ENCODE results near the gene SMAD7.

Gene SMAD7, protein sequence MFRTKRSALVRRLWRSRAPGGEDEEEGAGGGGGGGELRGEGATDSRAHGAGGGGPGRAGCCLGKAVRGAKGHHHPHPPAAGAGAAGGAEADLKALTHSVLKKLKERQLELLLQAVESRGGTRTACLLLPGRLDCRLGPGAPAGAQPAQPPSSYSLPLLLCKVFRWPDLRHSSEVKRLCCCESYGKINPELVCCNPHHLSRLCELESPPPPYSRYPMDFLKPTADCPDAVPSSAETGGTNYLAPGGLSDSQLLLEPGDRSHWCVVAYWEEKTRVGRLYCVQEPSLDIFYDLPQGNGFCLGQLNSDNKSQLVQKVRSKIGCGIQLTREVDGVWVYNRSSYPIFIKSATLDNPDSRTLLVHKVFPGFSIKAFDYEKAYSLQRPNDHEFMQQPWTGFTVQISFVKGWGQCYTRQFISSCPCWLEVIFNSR

GRCh38 chr18:48950536-48951447, at the start of gene SMAD7:
TSS of gene SMAD7 (minus strand) at chr18:48950965. CDS start at chr18:48950424, 541 bp downstream.
- DNase-seq (ENCODE audit: low spot score), result no peak

DNA sequence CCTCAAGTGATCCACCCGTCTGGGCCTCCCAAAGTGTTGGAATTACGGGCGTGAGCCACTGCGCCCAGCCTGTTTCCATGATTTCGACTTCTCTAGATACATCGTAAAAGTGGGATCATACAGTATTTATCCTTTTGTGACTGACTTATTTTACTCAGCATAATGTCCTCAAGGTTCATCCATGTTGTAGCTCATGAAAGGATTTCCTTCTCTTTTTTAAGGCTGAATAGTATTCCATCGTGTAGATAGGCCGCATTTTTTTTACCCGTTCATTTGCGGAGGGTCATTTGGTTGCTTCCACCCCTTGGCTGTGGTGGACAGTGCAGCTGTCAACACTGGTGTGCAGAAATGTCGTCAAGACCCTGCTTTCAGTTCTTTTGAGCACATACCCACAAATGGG, 48.8 kb upstream of the SMAD7 start:
- no peak for DNase-seq (ENCODE audit: low spot score)

DNA sequence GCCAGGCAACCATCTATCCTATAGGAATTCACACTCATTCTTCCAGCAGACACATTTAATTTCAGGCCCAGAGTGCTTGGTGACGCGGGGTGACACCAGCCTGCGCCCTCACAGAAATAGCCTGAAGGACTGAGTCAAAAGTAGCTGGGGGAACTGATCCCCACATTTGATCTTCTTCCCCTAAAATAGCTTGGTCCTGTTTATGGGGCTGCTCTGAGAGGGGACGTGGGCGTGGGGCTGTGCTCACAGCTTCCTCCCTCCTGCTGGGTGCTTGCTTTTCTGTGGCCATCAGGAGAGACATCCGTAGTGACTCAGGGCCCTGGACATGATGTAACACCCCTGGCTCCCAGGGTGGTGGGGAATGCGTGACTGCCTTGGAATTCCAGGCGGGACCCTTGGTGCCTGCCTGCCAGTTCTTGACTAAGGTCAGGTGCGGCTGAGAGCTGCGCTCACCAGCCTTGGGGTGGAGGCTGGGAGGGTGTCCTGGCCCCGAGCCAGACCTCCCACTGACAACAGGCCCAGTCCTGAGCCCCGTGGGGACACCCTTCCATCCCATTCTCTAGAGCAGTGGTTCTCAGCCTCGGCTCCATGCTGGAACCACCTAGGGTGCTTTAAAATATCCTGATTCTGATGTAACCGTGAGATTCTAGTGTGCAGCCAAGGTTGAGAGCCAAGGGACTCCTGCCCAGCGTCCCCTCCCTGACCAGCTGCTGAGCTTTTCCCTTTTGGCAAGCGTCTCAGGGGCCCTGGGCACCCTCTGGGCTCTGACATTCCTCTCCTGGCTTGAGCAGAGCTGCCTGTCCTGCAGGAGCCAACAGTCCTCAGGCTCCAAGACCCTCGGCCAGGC, 47.4 kb upstream of the SMAD7 start:
- no peak for DNase-seq (ENCODE audit: low spot score)

GRCh38 chr18:48997681-48997984, 46.9 kb upstream of the SMAD7 start:
- no peak for DNase-seq (ENCODE audit: low spot score)

DNA sequence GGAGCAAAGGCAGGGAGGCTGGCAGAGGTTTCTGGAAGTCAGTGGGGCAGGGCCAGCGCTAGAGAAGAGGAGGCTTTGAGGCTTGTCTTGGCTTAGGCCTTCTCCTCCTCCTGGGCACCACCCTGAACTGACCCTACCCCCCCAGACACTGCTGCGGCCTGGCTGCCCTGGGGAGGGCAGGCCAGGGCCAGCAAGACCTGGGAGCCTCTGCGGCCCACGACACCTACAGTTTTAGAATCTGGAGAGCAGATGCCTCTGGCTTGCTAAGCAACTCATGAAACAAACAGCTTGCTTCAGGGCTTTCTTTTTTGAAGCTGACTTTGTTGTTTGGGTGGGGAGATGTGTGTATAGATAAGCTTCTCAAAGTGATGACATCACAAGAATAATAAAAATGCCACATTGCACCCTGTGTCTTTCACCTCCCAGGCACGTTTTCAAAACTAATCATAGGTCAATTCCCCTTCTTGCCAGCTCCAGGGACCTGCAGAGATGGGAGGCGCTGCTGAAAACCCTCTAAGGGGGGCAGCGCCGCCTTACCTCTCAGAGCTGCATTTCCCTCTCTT, 46.2 kb upstream of the SMAD7 start:
- no peak for DNase-seq (ENCODE audit: low spot score)

GRCh38 chr18:48996041-48996440, 45.3 kb upstream of the SMAD7 start:
- no peak for DNase-seq (ENCODE audit: low spot score)

DNA sequence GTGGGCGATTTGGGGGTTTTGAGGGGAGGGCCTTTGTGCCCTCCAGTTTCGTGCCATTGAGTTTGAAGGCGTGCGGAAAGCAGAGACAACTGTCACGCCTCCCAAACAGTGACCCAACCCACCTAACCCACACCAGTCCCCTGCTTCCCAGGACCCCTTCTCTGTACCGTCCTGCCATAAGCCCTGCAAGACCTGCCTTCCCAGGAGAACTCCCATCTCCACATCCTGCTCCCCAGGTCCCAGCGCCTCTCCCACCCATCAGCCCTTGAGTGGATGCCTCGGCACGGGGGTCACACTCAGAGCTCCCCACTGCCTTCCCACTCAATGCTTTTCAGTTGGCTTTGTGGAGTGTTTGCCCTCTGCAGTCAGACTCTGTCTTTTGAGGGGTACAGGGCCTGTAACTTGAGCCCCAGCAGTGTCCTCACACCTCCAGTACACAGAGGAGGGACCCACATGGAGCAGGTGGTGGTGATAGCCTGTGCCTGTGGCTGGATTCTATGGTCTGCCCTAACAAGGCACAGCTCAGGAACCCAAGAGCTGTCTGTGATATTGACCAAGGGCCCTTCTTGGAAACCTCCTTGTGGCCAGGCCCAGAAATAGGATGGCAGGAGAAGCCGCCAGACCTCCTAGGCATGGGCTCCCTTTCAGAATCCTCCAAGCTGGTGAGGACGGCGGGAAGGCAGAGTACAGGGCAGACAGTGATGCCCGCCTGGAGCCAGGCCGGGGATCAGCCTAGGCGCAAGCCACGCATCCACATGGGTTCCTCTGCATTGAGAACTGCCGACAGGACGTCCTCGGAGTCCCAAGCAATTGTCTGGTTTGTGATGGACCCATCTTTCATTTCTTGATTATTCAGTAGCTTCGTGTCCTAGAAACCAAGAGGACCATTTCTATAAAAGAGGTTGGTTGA, 44.4 kb upstream of the SMAD7 start:
- no peak for DNase-seq (ENCODE audit: low spot score)

- no peak for DNase-seq (ENCODE audit: low spot score)
These were observed 43.4 kb upstream of the SMAD7 start for GRCh38 chr18:48994044-48994651.

DNA sequence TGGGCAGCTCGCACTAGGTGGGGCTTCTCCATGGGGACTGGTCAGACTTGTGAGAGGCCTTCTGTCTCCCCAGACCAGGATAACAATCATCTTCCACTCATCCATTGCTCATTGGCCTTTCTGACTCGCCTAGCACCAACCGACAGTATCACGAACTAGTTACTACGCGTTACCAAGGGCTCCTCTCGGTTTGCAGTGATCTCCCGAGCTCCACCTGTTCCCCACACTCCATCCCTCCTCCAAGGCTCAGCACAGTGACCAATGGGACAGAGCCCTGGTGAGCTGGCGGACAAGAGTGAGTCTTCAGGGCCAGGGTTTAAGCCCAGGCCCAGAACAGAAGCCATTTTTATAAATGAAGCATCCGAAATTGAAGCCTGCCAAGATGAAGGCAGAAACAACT, 42.8 kb upstream of the SMAD7 start:
- DNase-seq (ENCODE audit: low spot score), result no peak

DNA sequence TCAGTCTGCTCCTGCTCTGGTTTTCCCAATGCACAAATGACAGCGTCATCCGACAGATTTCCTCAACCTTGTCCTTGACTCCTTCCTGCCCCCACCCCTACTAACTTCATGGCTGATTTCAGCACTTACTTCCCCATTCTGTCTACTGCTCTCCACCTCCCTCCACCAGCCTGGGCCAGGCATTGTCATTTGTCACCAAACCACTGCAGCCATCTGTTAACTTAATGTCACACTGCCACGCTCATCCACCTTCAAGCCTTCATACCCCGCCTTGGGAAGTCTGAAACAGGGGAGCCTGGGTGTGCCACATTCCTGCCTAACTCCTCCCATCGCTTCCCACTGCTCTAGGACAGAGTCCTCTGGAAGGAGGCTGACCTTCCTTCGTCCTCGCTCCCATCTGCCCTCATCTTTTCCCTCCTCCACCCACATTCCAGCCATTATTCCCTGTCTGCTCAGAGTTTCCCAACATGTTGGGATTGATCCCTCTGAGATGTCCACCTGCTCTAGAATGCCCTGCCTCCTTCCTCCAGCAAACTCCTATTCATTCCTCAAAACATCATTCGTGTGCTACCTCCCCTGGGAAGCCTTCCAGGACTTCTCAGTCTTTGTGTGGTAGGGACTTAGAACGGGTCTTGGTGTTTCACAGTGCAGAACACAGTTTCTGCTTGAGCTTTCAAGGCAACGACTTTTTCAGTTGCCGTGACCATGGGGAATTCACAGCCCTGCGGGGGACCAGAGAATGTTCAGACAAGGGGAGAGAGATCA, 42.2 kb upstream of the SMAD7 start:
- no peak for DNase-seq (ENCODE audit: low spot score)

GRCh38 chr18:48992133-48992532, 41.4 kb upstream of the SMAD7 start:
- DNase-seq (ENCODE audit: low spot score), result no peak

- no peak for DNase-seq (ENCODE audit: low spot score)
These were observed 40.9 kb upstream of the SMAD7 start for GRCh38 chr18:48991676-48992075.

DNA sequence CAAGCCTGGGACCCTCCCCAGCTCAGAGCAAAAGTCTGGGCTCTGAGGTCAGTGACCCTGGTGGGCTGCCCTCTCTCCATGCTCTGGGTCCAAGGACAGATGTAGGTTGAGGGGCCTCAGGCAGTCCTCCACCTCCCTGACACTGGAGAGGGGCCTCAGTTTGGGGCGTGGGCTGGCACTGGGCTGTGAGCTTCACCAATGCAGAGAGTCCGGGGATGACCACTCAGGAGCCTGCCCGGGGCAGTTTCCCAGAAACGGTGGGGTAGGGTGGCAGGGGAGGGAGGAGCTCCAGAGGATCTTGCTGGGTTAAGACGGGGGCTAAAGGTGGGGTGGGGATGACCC, 40.5 kb upstream of the SMAD7 start:
- DNase-seq (ENCODE audit: low spot score), result no peak

- DNase-seq (ENCODE audit: low spot score), result no peak
These were observed 39.9 kb upstream of the SMAD7 start for GRCh38 chr18:48990481-48991318.

- no peak for DNase-seq (ENCODE audit: low spot score)
These were observed 38.8 kb upstream of the SMAD7 start for GRCh38 chr18:48989304-48990303.

DNA sequence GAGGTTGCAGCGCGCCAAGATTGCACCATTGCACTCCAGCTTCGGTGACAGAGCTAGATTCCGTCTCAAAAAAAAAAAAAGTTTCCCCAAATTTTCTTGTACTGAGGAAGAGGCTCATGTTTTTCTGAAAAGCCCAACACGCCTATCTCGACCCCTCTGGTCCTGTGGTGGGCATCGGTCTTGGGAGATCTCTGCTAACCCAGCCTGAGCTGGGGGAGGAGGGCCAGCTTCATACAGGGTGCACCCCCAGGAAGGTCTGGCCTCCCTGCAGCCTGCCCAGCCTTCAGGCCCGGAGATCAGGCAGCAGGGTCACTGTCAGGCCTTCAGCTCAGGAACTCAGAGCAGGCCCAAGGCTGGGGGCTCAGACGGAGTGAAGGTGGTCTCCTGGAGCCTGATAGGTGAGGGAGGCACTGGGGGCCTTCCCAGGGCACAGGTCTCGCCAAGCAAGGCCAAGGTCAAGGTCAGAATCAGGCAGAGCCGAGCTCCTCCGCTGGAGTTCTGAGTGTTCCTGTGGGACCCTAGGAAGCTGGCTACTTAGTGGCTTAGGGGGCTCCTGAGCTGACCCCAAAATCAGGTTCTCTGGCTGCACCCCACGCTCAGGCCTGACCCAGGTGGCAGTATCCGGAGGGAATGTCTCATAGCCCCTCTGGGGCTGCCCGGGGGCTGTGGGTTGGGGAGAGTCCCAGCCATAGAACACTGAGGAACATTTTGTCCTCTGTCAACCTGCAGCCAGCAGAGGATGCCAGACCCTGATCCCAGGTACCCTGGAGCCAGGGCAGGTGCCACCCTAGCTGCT, 37.9 kb upstream of the SMAD7 start:
- no peak for DNase-seq (ENCODE audit: low spot score)

- no peak for DNase-seq (ENCODE audit: low spot score)
These were observed 37.1 kb upstream of the SMAD7 start for GRCh38 chr18:48987821-48988220.
